BE2C (cell line): ENCODE data around the gene CHAD.
A peak's percentile ranks its signal among the peaks of the same experiment; 100 is the strongest.
"Not testable (repeated sequence)": the region's sequence is repeated elsewhere in the genome, so short reads cannot be mapped to it uniquely, and the experiment has no call there.

Experiments used
- DNase-seq: peaks from one replicate; pipeline ENCODE4 v3.0.0-alpha.2; 2020
- H3K27me3 ChIP-seq: fragments of 250-450 bp; sonication (Bioruptor Pico); 2 replicates; pipeline ENCODE4 v1.5.1; 2020; ENCODE audit warnings: mild to moderate bottlenecking
- H3K36me3 ChIP-seq: fragments of 250-450 bp; sonication (Bioruptor Pico); 2 replicates; pipeline ENCODE4 v1.5.1; 2020; ENCODE audit warnings: mild to moderate bottlenecking
- H3K4me1 ChIP-seq: fragments of 250-450 bp; sonication (Bioruptor Pico); 2 replicates; pipeline ENCODE4 v1.5.1; 2020
- H3K4me3 ChIP-seq: 2 replicates; pipeline ENCODE4 v1.5.1; 2011; ENCODE audit warnings: low read depth, low read length
- H3K9me3 ChIP-seq: fragments of 250-450 bp; sonication (Bioruptor Pico); 2 replicates; pipeline ENCODE4 v1.5.1; 2020
- CTCF ChIP-seq: IDR thresholded peaks from 2 replicates; pipeline ENCODE4 v1.5.1; 2012; ENCODE audit warnings: mild to moderate bottlenecking, low read depth, low read length

The CHAD gene

GRCh38 chr17:50428831-50429424 is 39.8 kb downstream of the CHAD start:
- peaks cover 5% of the 10 kb centered on the region; the same call in 1 of the 2 replicates for H3K4me1 ChIP-seq
- no peaks in the 10 kb centered on the region for H3K9me3 ChIP-seq
- TF ChIP-seq CTCF = no peak
- DNase-seq = no peak
- no peaks in the 10 kb centered on the region for H3K27me3 ChIP-seq
- H3K4me3 ChIP-seq = no peak overlapping the region
- H3K36me3 ChIP-seq = no peaks in the 10 kb centered on the region

GRCh38 chr17:50428126-50428525 is 40.6 kb downstream of the CHAD start:
- DNase-seq, H3K36me3 ChIP-seq, H3K9me3 ChIP-seq, H3K4me1 ChIP-seq, H3K4me3 ChIP-seq, H3K27me3 ChIP-seq: not testable (repeated sequence)

- peak; percentile 50 for TF ChIP-seq CTCF
- peak; percentile 49 for DNase-seq
- no peaks in the 10 kb centered on the region for H3K9me3 ChIP-seq
- H3K4me1 ChIP-seq = peaks cover 5% of the 10 kb centered on the region; the same call in 1 of the 2 replicates
- no peaks in the 10 kb centered on the region for H3K27me3 ChIP-seq
- no peaks in the 10 kb centered on the region for H3K36me3 ChIP-seq
- H3K4me3 ChIP-seq = peak overlapping the region; percentile 62
Observed at GRCh38 chr17:50426814-50427787, 41.6 kb downstream of the CHAD start.

GRCh38 chr17:50426472-50426782 is 42.3 kb downstream of the CHAD start:
- DNase-seq = no peak
- peaks cover 5% of the 10 kb centered on the region; the same call in 1 of the 2 replicates for H3K4me1 ChIP-seq
- H3K9me3 ChIP-seq = no peaks in the 10 kb centered on the region
- H3K4me3 ChIP-seq = peak overlapping the region; percentile 62
- no peak for TF ChIP-seq CTCF
- no peaks in the 10 kb centered on the region for H3K27me3 ChIP-seq
- no peaks in the 10 kb centered on the region for H3K36me3 ChIP-seq

GRCh38 chr17:50425682-50426471 is 42.8 kb downstream of the CHAD start, which contains the start of gene ACSF2:
ACSF2 (plus strand) TSS chr17:50426218; CDS start chr17:50426262, 44 bp downstream.
- no peaks in the 10 kb centered on the region for H3K9me3 ChIP-seq
- peak; percentile 59 for DNase-seq
- TF ChIP-seq CTCF = no peak
- H3K4me1 ChIP-seq = peaks cover 5% of the 10 kb centered on the region; the same call in 1 of the 2 replicates
- peak within 1 kb of the TSS; percentile 62 for H3K4me3 ChIP-seq
- no peaks in the 10 kb centered on the region for H3K36me3 ChIP-seq
- no peaks in the 10 kb centered on the region for H3K27me3 ChIP-seq

GRCh38 chr17:50424996-50425681 is 43.5 kb downstream of the CHAD start:
- Histone ChIP-seq H3K36me3 (no peaks in the 10 kb centered on the region), H3K9me3 (no peaks in the 10 kb centered on the region), H3K4me3 (peak overlapping the region; percentile 62), H3K27me3 (no peaks in the 10 kb centered on the region), H3K4me1 (peaks cover 5% of the 10 kb centered on the region; the same call in 1 of the 2 replicates)
- no peak for DNase-seq
- no peak for TF ChIP-seq CTCF
